Measurements from ENCODE around the gene RAB7A. TPM values are rescaled to one million over a fixed set of nuclear protein-coding genes. Genes with fewer than 3 reads are reported as not detected.

RAB7A gene
- total RNA-seq, 1 donor from 2014 or later = 43.7 TPM

- no peak for TF ChIP-seq CTCF (IDR thresholded peaks at IDR 0.05; ENCODE audit: insufficient read depth, low read length, severe bottlenecking)
- H3K36me3 ChIP-seq (ENCODE audit: control insufficient read depth, insufficient read depth, low read length) = peaks cover 1% of the 10 kb centered on the region
- H3K4me3 ChIP-seq (ENCODE audit: low read depth, low read length) = no peak overlapping the region
- no peaks in the 10 kb centered on the region for H3K27me3 ChIP-seq (ENCODE audit: control insufficient read depth, insufficient read depth, low read length)
- no peak for DNase-seq (ENCODE audit: low read depth)
- no peak for FAIRE-seq
Observed at GRCh38 chr3:128783774-128784173, 57.8 kb downstream of the RAB7A start.

- FAIRE-seq = no peak
- no peak for DNase-seq (ENCODE audit: low read depth)
- H3K4me3 ChIP-seq (ENCODE audit: low read depth, low read length) = no peak overlapping the region
- TF ChIP-seq CTCF (IDR thresholded peaks at IDR 0.05; ENCODE audit: insufficient read depth, low read length, severe bottlenecking) = peak; percentile 38
- H3K27me3 ChIP-seq (ENCODE audit: control insufficient read depth, insufficient read depth, low read length) = no peaks in the 10 kb centered on the region
- H3K36me3 ChIP-seq (ENCODE audit: control insufficient read depth, insufficient read depth, low read length) = peaks cover 1% of the 10 kb centered on the region
Observed at GRCh38 chr3:128784232-128784631, 58.2 kb downstream of the RAB7A start.

- Histone ChIP-seq H3K27me3 (ENCODE audit: control insufficient read depth, insufficient read depth, low read length) (no peaks in the 10 kb centered on the region), H3K36me3 (ENCODE audit: control insufficient read depth, insufficient read depth, low read length) (peaks cover 1% of the 10 kb centered on the region), H3K4me3 (ENCODE audit: low read depth, low read length) (no peak overlapping the region)
- no peak for FAIRE-seq
- DNase-seq (ENCODE audit: low read depth) = no peak
- TF ChIP-seq CTCF (IDR thresholded peaks at IDR 0.05; ENCODE audit: insufficient read depth, low read length, severe bottlenecking) = no peak
Observed at GRCh38 chr3:128784843-128785242, 58.9 kb downstream of the RAB7A start.

GRCh38 chr3:128786434-128787020, 60.5 kb downstream of the RAB7A start:
- DNase-seq (ENCODE audit: low read depth) (no peak), FAIRE-seq (no peak)
- no peaks in the 10 kb centered on the region for H3K27me3 ChIP-seq (ENCODE audit: control insufficient read depth, insufficient read depth, low read length)
- no peak overlapping the region for H3K4me3 ChIP-seq (ENCODE audit: low read depth, low read length)
- TF ChIP-seq CTCF (IDR thresholded peaks at IDR 0.05; ENCODE audit: insufficient read depth, low read length, severe bottlenecking) = no peak
- H3K36me3 ChIP-seq (ENCODE audit: control insufficient read depth, insufficient read depth, low read length) = peaks cover 1% of the 10 kb centered on the region

GRCh38 chr3:128787256-128788253, 61.6 kb downstream of the RAB7A start:
- DNase-seq (ENCODE audit: low read depth) = peak; percentile 100
- no peak for FAIRE-seq
- TF ChIP-seq CTCF (IDR thresholded peaks at IDR 0.05; ENCODE audit: insufficient read depth, low read length, severe bottlenecking) = peak; percentile 62

More at GRCh38 chr3:128787256-128788253, 61.6 kb downstream of the RAB7A start:
- H3K4me3 ChIP-seq (ENCODE audit: low read depth, low read length) = no peak overlapping the region
- H3K27me3 ChIP-seq (ENCODE audit: control insufficient read depth, insufficient read depth, low read length) = no peaks in the 10 kb centered on the region
- no peaks in the 10 kb centered on the region for H3K36me3 ChIP-seq (ENCODE audit: control insufficient read depth, insufficient read depth, low read length)

Measured in bronchial epithelial cell (primary cell).